HepG2 (cell line): ENCODE results near the gene CAMTA2. TPM values are rescaled to one million over a fixed set of nuclear protein-coding genes. Genes with fewer than 3 reads are reported as not detected.

Experiments
- ATAC-seq: fragments of 200-7000 bp; cut with Tn5 transposase; 3 replicates; pipeline ENCODE4 v1.9.1; 2020; ENCODE audit warnings: mild to moderate bottlenecking, moderate library complexity
- BruUV-seq: library from RNA; stranded (reverse); fragments of 400-500 nt; replicated peaks from 2 replicates; lab custom pipeline; 2021; lab: Mats Ljungman, UMichigan
- CTCF ChIA-PET: fragments of 300-600 bp; formaldehyde crosslinking; extraction: SDS; loops from one replicate; lab custom pipeline; 2021; ENCODE audit warnings: low total read pairs, inconsistent platforms, low intra/inter-chr PET ratio; lab: Yijun Ruan, JAX
- POLR2A ChIA-PET: fragments of 350-600 bp; sonication (Branson Sonifier 250); formaldehyde crosslinking; loops from one replicate; lab custom pipeline; 2020; ENCODE audit warnings: antibody characterized with exemption, inconsistent platforms; lab: Yijun Ruan, JAX
- DNase-seq: peaks from one replicate; pipeline ENCODE4 v3.0.0-alpha.2; 2015; ENCODE audit warnings: low spot score
- FAIRE-seq: peaks from 3 replicates; lab custom pipeline; 2011; peaks lifted over from hg19 to GRCh38; lab: Jason Lieb, UNC
- H2AFZ ChIP-seq: one replicate; pipeline ENCODE4 v1.6.1; 2011; ENCODE audit warnings: low read length, inconsistent platforms
- H3K27ac ChIP-seq: fragments of 300-600 bp; 3 replicates; pipeline ENCODE4 v1.8.0; 2011; ENCODE audit warnings: mixed run types, mild to moderate bottlenecking, mixed read lengths, low read length, inconsistent platforms; ENCODE audit not compliant: insufficient read depth; ENCODE audit errors: extremely low read length
- H3K27me3 ChIP-seq, 2 experiments: fragments of 200-600 bp in 1 of 2; 2 replicates in 1 of 2; 3 replicates in 1 of 2; pipeline versions ENCODE4 v1.6.0 to v1.8.0; 2011; ENCODE audit warnings: low read length in 2 of 2, mild to moderate bottlenecking in 2 of 2, moderate library complexity in 2 of 2, inconsistent platforms in 1 of 2; ENCODE audit not compliant: insufficient read depth in 2 of 2, control insufficient read depth in 1 of 2
- H3K36me3 ChIP-seq, 2 experiments: fragments of 200-600 bp in 1 of 2; replicated peaks in 1 of 2; 2 replicates in 1 of 2; 3 replicates in 1 of 2; pipeline versions ENCODE4 v1.5.1 to v1.8.0; 2011; ENCODE audit warnings: low read length in 2 of 2, inconsistent platforms in 1 of 2; ENCODE audit not compliant: insufficient read depth in 2 of 2, control insufficient read depth in 1 of 2
- H3K4me1 ChIP-seq: 2 replicates; pipeline ENCODE4 v1.5.1; 2012; ENCODE audit warnings: low read length, inconsistent platforms; ENCODE audit not compliant: insufficient read depth
- H3K4me2 ChIP-seq: 2 replicates; pipeline ENCODE4 v1.6.0; 2011; ENCODE audit warnings: low read depth, low read length, inconsistent platforms
- H3K4me3 ChIP-seq, 3 experiments: fragments of 200-600 bp in 1 of 3; sonication (generic), shearing (Covaris generic) in 1 of 3; replicated peaks in 1 of 3; 2 replicates each; pipeline ENCODE4 v1.5.1; 2011 to 2016; ENCODE audit warnings: low read length in 3 of 3, inconsistent platforms in 2 of 3, low read depth in 2 of 3, mild to moderate bottlenecking in 2 of 3, control low read depth in 1 of 3, mixed read lengths in 1 of 3; ENCODE audit not compliant: insufficient read depth in 1 of 3
- H3K79me2 ChIP-seq: one replicate; pipeline ENCODE4 v1.6.1; 2011; ENCODE audit warnings: low read length, inconsistent platforms; ENCODE audit not compliant: insufficient read depth
- H3K9ac ChIP-seq: 2 replicates; pipeline ENCODE4 v1.6.0; 2011; ENCODE audit warnings: mild to moderate bottlenecking, low read depth, low read length, inconsistent platforms; ENCODE audit not compliant: insufficient read depth
- H3K9me3 ChIP-seq: 2 replicates; pipeline ENCODE4 v1.5.1; 2012; ENCODE audit warnings: mild to moderate bottlenecking, low read length
- H4K20me1 ChIP-seq: 2 replicates; pipeline ENCODE4 v1.6.0; 2011; ENCODE audit warnings: inconsistent platforms, mild to moderate bottlenecking, low read length, moderate library complexity; ENCODE audit not compliant: insufficient read depth
- ARNT ChIP-seq: fragments of 450-650 bp; IDR thresholded peaks from 2 replicates; pipeline ENCODE4 v1.6.1; 2017
- KAT8 ChIP-seq: IDR thresholded peaks from 2 replicates; pipeline ENCODE4 v1.6.1; 2016; ENCODE audit warnings: missing genetic modification reagents, missing compliant biosample characterization
- NBN ChIP-seq: fragments of 450-650 bp; conservative IDR thresholded peaks from 2 replicates; pipeline ENCODE4 v1.6.1; 2017
- RCOR2 ChIP-seq: IDR thresholded peaks from 2 replicates; pipeline ENCODE4 v1.6.1; 2016; ENCODE audit warnings: missing biosample characterization, missing genetic modification reagents
- TBX3 ChIP-seq: fragments of 450-650 bp; IDR thresholded peaks from 2 replicates; pipeline ENCODE4 v1.6.1; 2017; ENCODE audit warnings: antibody characterized with exemption, mild to moderate bottlenecking, inconsistent platforms, borderline replicate concordance
- ZBTB38 ChIP-seq: sonication (generic); formaldehyde crosslinking; IDR thresholded peaks from 2 replicates; pipeline ENCODE4 v1.5.1; 2020; ENCODE audit warnings: mild to moderate bottlenecking, missing genetic modification reagents
- ZMYM3 ChIP-seq: sonication (generic); formaldehyde crosslinking; IDR thresholded peaks from 2 replicates; pipeline ENCODE4 v1.5.1; 2020; ENCODE audit warnings: mild to moderate bottlenecking, missing genetic modification reagents
- ZNF282 ChIP-seq: fragments of 450-650 bp; IDR thresholded peaks from 2 replicates; pipeline ENCODE4 v1.6.1; 2018; ENCODE audit not compliant: partially characterized antibody
- ZNF546 ChIP-seq: sonication (generic); formaldehyde crosslinking; conservative IDR thresholded peaks from 2 replicates; pipeline ENCODE4 v1.8.1; 2023; ENCODE audit warnings: mild to moderate bottlenecking, missing genetic modification reagents
- ZNF619 ChIP-seq: sonication (generic); formaldehyde crosslinking; IDR thresholded peaks from 2 replicates; pipeline ENCODE4 v1.4.0; 2020; ENCODE audit warnings: mild to moderate bottlenecking, missing genetic modification reagents
- ZNF737 ChIP-seq: sonication (generic); formaldehyde crosslinking; IDR thresholded peaks from 2 replicates; pipeline ENCODE4 v1.5.0; 2020; ENCODE audit warnings: missing genetic modification reagents, mild to moderate bottlenecking, borderline replicate concordance
- ZNF777 ChIP-seq: sonication (generic); formaldehyde crosslinking; IDR thresholded peaks from 2 replicates; pipeline ENCODE4 v1.4.0; 2020; ENCODE audit warnings: missing genetic modification reagents
- WGBS: methylation state at CpG from one replicate; pipeline ENCODE4 v1.1.6; 2017; ENCODE audit warnings: low lambda C conversion rate; 5-methylcytosine and 5-hydroxymethylcytosine counted together
- in situ Hi-C: cut with HindIII; loops from 2 replicates; pipeline ENCODE4 v1.10.0; 2017; ENCODE audit warnings: low pct_unique_long_range_greater_than_20kb; ENCODE audit not compliant: extremely low pct_ligation_motif_present
- intact Hi-C: fragments of 100-400 bp; cut with micrococcal nuclease; formaldehyde crosslinking; loops from one replicate; pipeline ENCODE4 v1.10.0; 2022; ENCODE audit not compliant: unreplicated experiment
- polyA plus RNA-seq, 8 experiments: library from polyadenylated mRNA; depleted of rRNA in 3 of 8; stranded (reverse) in 7 of 8; unstranded in 1 of 8; fragments of >200 nt; fragmentation: Illumina TruSeq in 4 of 8; extraction: Trizol in 4 of 8; gene quantifications; 2 replicates each; pipeline versions ENCODE4 v1.2.1 to v1.2.3, GENCODE V29; 2011 to 2016; ENCODE audit warnings: low read depth in 4 of 8, missing spikeins in 1 of 8, mixed read lengths in 1 of 8; ENCODE audit not compliant: insufficient read depth in 1 of 8
- total RNA-seq, 5 experiments: library from RNA; depleted of rRNA; stranded (reverse); fragments of >200 nt; fragmentation: Illumina TruSeq; extraction: Trizol; gene quantifications; 2 replicates each; pipeline ENCODE4 v1.2.3, GENCODE V29; 2016; ENCODE audit warnings: low read depth in 1 of 5
- TF ChIP-seq, protein P1 (sequence below): sonication (generic); formaldehyde crosslinking; IDR thresholded peaks from 2 replicates; pipeline ENCODE4 v1.4.0; 2020; ENCODE audit warnings: mild to moderate bottlenecking, missing genetic modification reagents
- TF ChIP-seq, protein P2 (sequence below): sonication (generic); formaldehyde crosslinking; IDR thresholded peaks from 2 replicates; pipeline ENCODE4 v1.4.0; 2020; ENCODE audit warnings: missing genetic modification reagents
- TF ChIP-seq, protein P3 (sequence below): sonication (generic); IDR thresholded peaks from 2 replicates; pipeline ENCODE4 v1.6.1; 2016; ENCODE audit warnings: low read depth, borderline replicate concordance
- TF ChIP-seq, protein P4 (sequence below): IDR thresholded peaks from 2 replicates; pipeline ENCODE4 v1.6.1; 2016; ENCODE audit warnings: mild to moderate bottlenecking

The CAMTA2 gene
- total and polyA plus RNA-seq, 2 of the 13 experiments (the other 11 are each of a cell fraction or from before 2014, with no cell fraction given), result 4.1 to 7.1 TPM

GRCh38 chr17:4947411-4948165 is 39.9 kb downstream of the CAMTA2 start:
- H3K27me3 ChIP-seq, result no peaks in the 10 kb centered on the region; a peak in 1 of 5 replicates
- FAIRE-seq, result no peak
- peak overlapping the region; percentile 99 for H3K9ac ChIP-seq
- peak overlapping the region; percentile 96 for H3K4me2 ChIP-seq
- H3K36me3 ChIP-seq, result peaks cover 16 to 37% of the 10 kb centered on the region in 2 experiments
- peaks cover 33% of the 10 kb centered on the region for H4K20me1 ChIP-seq
- peak overlapping the region; percentile 99 for H3K27ac ChIP-seq
- peak; percentile 50 for DNase-seq
- H3K4me3 ChIP-seq, result peak overlapping the region; percentile 93 to 100 (median 100)
- no peak overlapping the region for H2AFZ ChIP-seq
- intact Hi-C loops (no loop called here), in situ Hi-C loops (no loop called here)
- H3K4me1 ChIP-seq, result peaks cover 47% of the 10 kb centered on the region
- BruUV-seq, result no TSS peak
- H3K9me3 ChIP-seq, result no peaks in the 10 kb centered on the region
- peaks cover 49% of the 10 kb centered on the region for H3K79me2 ChIP-seq
- peak; percentile 8 for ATAC-seq
- POLR2A ChIA-PET, result interaction anchor here (0.9 to 10.0 kb wide), 7 partner anchors 8 to 53 kb away, joined by 3 to 273 read pairs (median 9); partner anchors contain the start of genes INCA1, KIF1C, RNF167 and SLC25A11
- WGBS, result 1% methylated on average over 15 of the region's 56 CpGs
- CTCF ChIA-PET, result no interaction called here
- TF ChIP-seq ZBTB38 (peak; percentile 54; the same call in 1 of the 2 replicates), ZNF546 (CRISPR knock-in tag) (0 out of 2 replicates have a peak, but pooled peaks have one; percentile 25), ARNT (no peak), ZNF619 (CRISPR knock-in tag) (peak; percentile 41; the same call in 1 of the 2 replicates), ZNF282 (no peak), ZNF737 (CRISPR knock-in tag) (no peak), TBX3 (no peak), ZNF777 (CRISPR knock-in tag) (peak; percentile 92), KAT8 (CRISPR knock-in tag) (0 out of 2 replicates have a peak, but pooled peaks have one; percentile 20), RCOR2 (CRISPR knock-in tag) (no peak), ZMYM3 (CRISPR knock-in tag) (no peak), NBN (no peak)
- TF ChIP-seq, protein P1, sequence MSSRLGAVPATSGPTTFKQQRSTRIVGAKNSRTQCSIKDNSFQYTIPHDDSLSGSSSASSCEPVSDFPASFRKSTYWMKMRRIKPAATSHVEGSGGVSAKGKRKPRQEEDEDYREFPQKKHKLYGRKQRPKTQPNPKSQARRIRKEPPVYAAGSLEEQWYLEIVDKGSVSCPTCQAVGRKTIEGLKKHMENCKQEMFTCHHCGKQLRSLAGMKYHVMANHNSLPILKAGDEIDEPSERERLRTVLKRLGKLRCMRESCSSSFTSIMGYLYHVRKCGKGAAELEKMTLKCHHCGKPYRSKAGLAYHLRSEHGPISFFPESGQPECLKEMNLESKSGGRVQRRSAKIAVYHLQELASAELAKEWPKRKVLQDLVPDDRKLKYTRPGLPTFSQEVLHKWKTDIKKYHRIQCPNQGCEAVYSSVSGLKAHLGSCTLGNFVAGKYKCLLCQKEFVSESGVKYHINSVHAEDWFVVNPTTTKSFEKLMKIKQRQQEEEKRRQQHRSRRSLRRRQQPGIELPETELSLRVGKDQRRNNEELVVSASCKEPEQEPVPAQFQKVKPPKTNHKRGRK (CRISPR knock-in tag), result peak; percentile 57; the same call in 1 of the 2 replicates
- TF ChIP-seq, protein P2, sequence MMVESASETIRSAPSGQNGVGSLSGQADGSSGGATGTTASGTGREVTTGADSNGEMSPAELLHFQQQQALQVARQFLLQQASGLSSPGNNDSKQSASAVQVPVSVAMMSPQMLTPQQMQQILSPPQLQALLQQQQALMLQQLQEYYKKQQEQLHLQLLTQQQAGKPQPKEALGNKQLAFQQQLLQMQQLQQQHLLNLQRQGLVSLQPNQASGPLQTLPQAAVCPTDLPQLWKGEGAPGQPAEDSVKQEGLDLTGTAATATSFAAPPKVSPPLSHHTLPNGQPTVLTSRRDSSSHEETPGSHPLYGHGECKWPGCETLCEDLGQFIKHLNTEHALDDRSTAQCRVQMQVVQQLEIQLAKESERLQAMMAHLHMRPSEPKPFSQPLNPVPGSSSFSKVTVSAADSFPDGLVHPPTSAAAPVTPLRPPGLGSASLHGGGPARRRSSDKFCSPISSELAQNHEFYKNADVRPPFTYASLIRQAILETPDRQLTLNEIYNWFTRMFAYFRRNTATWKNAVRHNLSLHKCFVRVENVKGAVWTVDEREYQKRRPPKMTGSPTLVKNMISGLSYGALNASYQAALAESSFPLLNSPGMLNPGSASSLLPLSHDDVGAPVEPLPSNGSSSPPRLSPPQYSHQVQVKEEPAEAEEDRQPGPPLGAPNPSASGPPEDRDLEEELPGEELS (CRISPR knock-in tag), result peak; percentile 27; the same call in 1 of the 2 replicates
- TF ChIP-seq, protein P3, sequence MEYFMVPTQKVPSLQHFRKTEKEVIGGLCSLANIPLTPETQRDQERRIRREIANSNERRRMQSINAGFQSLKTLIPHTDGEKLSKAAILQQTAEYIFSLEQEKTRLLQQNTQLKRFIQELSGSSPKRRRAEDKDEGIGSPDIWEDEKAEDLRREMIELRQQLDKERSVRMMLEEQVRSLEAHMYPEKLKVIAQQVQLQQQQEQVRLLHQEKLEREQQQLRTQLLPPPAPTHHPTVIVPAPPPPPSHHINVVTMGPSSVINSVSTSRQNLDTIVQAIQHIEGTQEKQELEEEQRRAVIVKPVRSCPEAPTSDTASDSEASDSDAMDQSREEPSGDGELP, result no peak
- TF ChIP-seq, protein P4, sequence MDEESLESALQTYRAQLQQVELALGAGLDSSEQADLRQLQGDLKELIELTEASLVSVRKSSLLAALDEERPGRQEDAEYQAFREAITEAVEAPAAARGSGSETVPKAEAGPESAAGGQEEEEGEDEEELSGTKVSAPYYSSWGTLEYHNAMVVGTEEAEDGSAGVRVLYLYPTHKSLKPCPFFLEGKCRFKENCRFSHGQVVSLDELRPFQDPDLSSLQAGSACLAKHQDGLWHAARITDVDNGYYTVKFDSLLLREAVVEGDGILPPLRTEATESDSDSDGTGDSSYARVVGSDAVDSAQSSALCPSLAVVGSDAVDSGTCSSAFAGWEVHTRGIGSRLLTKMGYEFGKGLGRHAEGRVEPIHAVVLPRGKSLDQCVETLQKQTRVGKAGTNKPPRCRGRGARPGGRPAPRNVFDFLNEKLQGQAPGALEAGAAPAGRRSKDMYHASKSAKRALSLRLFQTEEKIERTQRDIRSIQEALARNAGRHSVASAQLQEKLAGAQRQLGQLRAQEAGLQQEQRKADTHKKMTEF, result 0 out of 2 replicates have a peak, but pooled peaks have one; percentile 51
